ENCODE measurements around the gene PLCH2.

DNA sequence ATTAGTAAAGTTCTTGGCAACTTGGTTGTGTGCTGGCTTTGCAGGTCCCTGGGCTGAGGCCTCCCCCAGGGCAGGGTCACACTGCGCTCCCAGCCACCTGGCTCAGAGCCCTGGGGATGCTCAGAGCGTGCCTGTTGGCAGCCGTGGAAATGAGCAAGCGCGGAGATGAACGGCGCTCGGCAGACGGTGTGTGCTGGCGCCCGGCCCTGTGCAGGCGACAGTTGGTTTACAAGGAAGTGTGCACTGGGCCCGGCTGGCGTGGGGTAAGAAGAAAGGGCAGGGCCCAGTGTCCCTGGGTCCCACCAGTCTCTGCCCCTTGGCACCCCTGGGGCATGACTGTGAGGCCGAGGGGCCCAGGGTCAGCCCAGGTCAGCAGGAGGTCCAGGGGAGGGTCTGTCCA lies 38.1 kb upstream of the PLCH2 start:
- TF ChIP-seq, protein P1, sequence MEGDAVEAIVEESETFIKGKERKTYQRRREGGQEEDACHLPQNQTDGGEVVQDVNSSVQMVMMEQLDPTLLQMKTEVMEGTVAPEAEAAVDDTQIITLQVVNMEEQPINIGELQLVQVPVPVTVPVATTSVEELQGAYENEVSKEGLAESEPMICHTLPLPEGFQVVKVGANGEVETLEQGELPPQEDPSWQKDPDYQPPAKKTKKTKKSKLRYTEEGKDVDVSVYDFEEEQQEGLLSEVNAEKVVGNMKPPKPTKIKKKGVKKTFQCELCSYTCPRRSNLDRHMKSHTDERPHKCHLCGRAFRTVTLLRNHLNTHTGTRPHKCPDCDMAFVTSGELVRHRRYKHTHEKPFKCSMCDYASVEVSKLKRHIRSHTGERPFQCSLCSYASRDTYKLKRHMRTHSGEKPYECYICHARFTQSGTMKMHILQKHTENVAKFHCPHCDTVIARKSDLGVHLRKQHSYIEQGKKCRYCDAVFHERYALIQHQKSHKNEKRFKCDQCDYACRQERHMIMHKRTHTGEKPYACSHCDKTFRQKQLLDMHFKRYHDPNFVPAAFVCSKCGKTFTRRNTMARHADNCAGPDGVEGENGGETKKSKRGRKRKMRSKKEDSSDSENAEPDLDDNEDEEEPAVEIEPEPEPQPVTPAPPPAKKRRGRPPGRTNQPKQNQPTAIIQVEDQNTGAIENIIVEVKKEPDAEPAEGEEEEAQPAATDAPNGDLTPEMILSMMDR (IDR thresholded peaks at IDR 0.05) = no peak
- TF ChIP-seq POLR2A (IDR thresholded peaks at IDR 0.05) = no peak

Measured in body of pancreas (tissue), 4 donors.